IMR-90 (cell line): ENCODE results near the gene ACTN2.

ENCODE experiments used
- BHLHE40 ChIP-seq: fragments of 150-350 bp; IDR thresholded peaks from 2 replicates; pipeline ENCODE4 v1.6.1; 2016; ENCODE audit warnings: mild to moderate bottlenecking, low read depth, low read length
- MAFK ChIP-seq: IDR thresholded peaks from 2 replicates; pipeline ENCODE4 v1.6.1; 2012; ENCODE audit warnings: low read depth, low read length, improper control_type of control experiment
- POLR2A ChIP-seq: IDR thresholded peaks from 2 replicates; pipeline ENCODE4 v1.6.1; 2012; ENCODE audit warnings: mild to moderate bottlenecking, low read depth, low read length
- RAD21 ChIP-seq: IDR thresholded peaks from 2 replicates; pipeline ENCODE4 v1.6.1; 2012; ENCODE audit warnings: low read length, improper control_type of control experiment
- TF ChIP-seq, protein P1 (sequence below): conservative IDR thresholded peaks from 2 replicates; pipeline ENCODE4 v1.5.1; 2012; ENCODE audit warnings: mild to moderate bottlenecking, low read depth, low read length, improper control_type of control experiment

DNA sequence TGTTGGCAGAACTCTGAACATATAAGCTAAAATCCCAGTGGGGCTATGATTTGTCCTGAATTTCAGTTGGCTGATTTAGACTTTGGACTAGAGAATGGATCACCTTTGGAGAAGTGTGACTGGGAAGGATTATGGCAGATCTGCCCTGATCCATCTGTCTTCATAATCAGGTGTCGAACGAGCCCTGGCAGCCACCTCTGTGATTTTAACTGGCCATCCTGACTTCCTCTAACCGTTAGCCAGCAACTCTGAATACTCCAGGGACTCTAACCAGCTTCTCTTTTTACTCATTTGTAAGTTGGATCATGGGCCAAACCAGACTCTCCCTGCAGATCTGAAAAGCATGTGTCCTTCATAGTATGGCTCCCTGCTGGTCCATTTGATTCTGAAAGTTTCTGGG, 32.0 kb downstream of the ACTN2 start:
- no peak for TF ChIP-seq POLR2A
- TF ChIP-seq, protein P1, sequence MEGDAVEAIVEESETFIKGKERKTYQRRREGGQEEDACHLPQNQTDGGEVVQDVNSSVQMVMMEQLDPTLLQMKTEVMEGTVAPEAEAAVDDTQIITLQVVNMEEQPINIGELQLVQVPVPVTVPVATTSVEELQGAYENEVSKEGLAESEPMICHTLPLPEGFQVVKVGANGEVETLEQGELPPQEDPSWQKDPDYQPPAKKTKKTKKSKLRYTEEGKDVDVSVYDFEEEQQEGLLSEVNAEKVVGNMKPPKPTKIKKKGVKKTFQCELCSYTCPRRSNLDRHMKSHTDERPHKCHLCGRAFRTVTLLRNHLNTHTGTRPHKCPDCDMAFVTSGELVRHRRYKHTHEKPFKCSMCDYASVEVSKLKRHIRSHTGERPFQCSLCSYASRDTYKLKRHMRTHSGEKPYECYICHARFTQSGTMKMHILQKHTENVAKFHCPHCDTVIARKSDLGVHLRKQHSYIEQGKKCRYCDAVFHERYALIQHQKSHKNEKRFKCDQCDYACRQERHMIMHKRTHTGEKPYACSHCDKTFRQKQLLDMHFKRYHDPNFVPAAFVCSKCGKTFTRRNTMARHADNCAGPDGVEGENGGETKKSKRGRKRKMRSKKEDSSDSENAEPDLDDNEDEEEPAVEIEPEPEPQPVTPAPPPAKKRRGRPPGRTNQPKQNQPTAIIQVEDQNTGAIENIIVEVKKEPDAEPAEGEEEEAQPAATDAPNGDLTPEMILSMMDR: no peak
- TF ChIP-seq MAFK: no peak
- no peak for TF ChIP-seq RAD21
- TF ChIP-seq BHLHE40: no peak
